SH-SY5Y (cell line): ENCODE results near the gene ENOX2.

ENCODE experiments used
- GATA2 ChIP-seq: IDR thresholded peaks from 2 replicates; pipeline ENCODE4 v1.6.1; 2011; ENCODE audit warnings: mild to moderate bottlenecking, low read depth, low read length
- GATA3 ChIP-seq: IDR thresholded peaks from 2 replicates; pipeline ENCODE4 v1.6.1; 2011; ENCODE audit warnings: low read depth, mild to moderate bottlenecking, low read length, moderate library complexity

DNA sequence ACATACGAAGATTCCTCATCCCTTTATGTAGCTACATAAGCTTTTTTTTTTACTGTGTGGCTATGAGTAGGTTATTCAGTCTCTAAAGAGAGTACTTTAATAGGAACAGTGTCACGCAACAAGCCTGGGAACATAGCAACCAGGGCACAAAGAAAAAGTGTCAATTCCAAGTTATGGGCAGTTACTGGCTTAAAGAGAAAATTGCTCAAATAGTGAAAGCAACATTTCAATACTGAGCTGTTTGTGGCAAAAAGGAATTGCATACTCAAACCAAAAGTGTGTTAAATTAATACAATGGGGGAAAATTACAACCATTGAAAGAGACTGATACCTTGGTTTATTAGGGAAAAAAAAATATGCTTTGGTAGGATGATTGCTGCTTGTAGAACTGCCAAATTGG is 41.2 kb upstream of the ENOX2 start:
- TF ChIP-seq GATA2, result no peak
- TF ChIP-seq GATA3, result no peak
